Stromal cell of bone marrow (primary cell): ENCODE results near the gene TTPAL.

Experiments
- DNase-seq: peaks from one replicate; pipeline ENCODE4 v3.0.0-alpha.2; 2012; ENCODE audit warnings: low read depth

Gene TTPAL

GRCh38 chr20:44497761-44498160 is 22.1 kb downstream of the TTPAL start:
- DNase-seq: no peak

GRCh38 chr20:44500221-44500620 is 24.5 kb downstream of the TTPAL start:
- DNase-seq: no peak

GRCh38 chr20:44501448-44501847 is 25.8 kb downstream of the TTPAL start:
- peak; percentile 55 for DNase-seq

- no peak for DNase-seq
Observed at GRCh38 chr20:44502968-44503367, 27.3 kb downstream of the TTPAL start.

GRCh38 chr20:44504402-44505307 is 29.0 kb downstream of the TTPAL start:
- no peak for DNase-seq

GRCh38 chr20:44509762-44510161 is 34.1 kb downstream of the TTPAL start:
- no peak for DNase-seq

GRCh38 chr20:44513871-44514270 is 38.2 kb downstream of the TTPAL start:
- DNase-seq: no peak

GRCh38 chr20:44516491-44516890 is 40.8 kb downstream of the TTPAL start:
- peak; percentile 48 for DNase-seq

GRCh38 chr20:44517454-44517853 is 41.8 kb downstream of the TTPAL start:
- DNase-seq: no peak

- no peak for DNase-seq
Observed at GRCh38 chr20:44518248-44518647, 42.6 kb downstream of the TTPAL start.

- DNase-seq: no peak
Observed at GRCh38 chr20:44520881-44521280, 45.2 kb downstream of the TTPAL start.

- peak; percentile 91 for DNase-seq
Observed at GRCh38 chr20:44521484-44522481, 46.1 kb downstream of the TTPAL start, which contains the start of gene SERINC3. Gene SERINC3 (minus strand): TSS chr20:44522070. CDS start chr20:44521951, 119 bp downstream.

- DNase-seq: no peak
Observed at GRCh38 chr20:44522841-44523240, 47.2 kb downstream of the TTPAL start.

- no peak for DNase-seq
Observed at GRCh38 chr20:44523746-44524145, 48.1 kb downstream of the TTPAL start.

GRCh38 chr20:44526129-44526528 is 50.5 kb downstream of the TTPAL start:
- DNase-seq: no peak

GRCh38 chr20:44527716-44528199 is 52.1 kb downstream of the TTPAL start:
- DNase-seq: no peak

- DNase-seq: no peak
Observed at GRCh38 chr20:44528309-44528708, 52.6 kb downstream of the TTPAL start.

GRCh38 chr20:44532259-44532980 is 56.7 kb downstream of the TTPAL start:
- no peak for DNase-seq

GRCh38 chr20:44532981-44533331 is 57.3 kb downstream of the TTPAL start:
- DNase-seq: no peak

- no peak for DNase-seq
Observed at GRCh38 chr20:44533928-44534327, 58.3 kb downstream of the TTPAL start.

- DNase-seq: no peak
Observed at GRCh38 chr20:44536175-44536574, 60.5 kb downstream of the TTPAL start.

GRCh38 chr20:44537993-44538392 is 62.3 kb downstream of the TTPAL start:
- no peak for DNase-seq
